Neural cell (in vitro differentiated cells): ENCODE measurements around the gene ZNF467. TPM values are rescaled to one million over a fixed set of nuclear protein-coding genes. Genes with fewer than 3 reads are reported as not detected.

ENCODE experiments used
- H2AFZ ChIP-seq: fragments of 200-600, 300-800 bp; sonication (generic), shearing (Covaris generic); 2 replicates; pipeline ENCODE4 v1.6.0; 2014; ENCODE audit warnings: low read depth, mild to moderate bottlenecking, antibody characterized with exemption, low read length, moderate library complexity
- H3F3A ChIP-seq: fragments of 200-600 bp; shearing (Covaris generic); 2 replicates; pipeline ENCODE4 v1.6.1; 2016; ENCODE audit warnings: mild to moderate bottlenecking, moderate library complexity, mixed read lengths, antibody characterized with exemption, low read length; ENCODE audit not compliant: insufficient read depth, poor library complexity, severe bottlenecking
- H3K27ac ChIP-seq: fragments of 200-600, 300-800 bp; sonication (generic), shearing (Covaris generic); 2 replicates; pipeline ENCODE4 v1.5.1; 2014; ENCODE audit warnings: mild to moderate bottlenecking, low read length, moderate library complexity
- H3K27me3 ChIP-seq: fragments of 300-800, 200-600 bp; sonication (generic), shearing (Covaris generic); 2 replicates; pipeline ENCODE4 v1.6.0; 2014; ENCODE audit warnings: mild to moderate bottlenecking, low read depth, low read length, moderate library complexity; ENCODE audit not compliant: insufficient read depth
- H3K36me3 ChIP-seq: fragments of 300-800, 200-600 bp; sonication (generic), shearing (Covaris generic); 2 replicates; pipeline ENCODE4 v1.5.1; 2014; ENCODE audit warnings: mild to moderate bottlenecking, antibody characterized with exemption, low read length, moderate library complexity; ENCODE audit not compliant: insufficient read depth
- H3K4me2 ChIP-seq: fragments of 300-800, 200-600 bp; sonication (generic), shearing (Covaris generic); 2 replicates; pipeline ENCODE4 v1.6.0; 2014; ENCODE audit warnings: mild to moderate bottlenecking, low read length
- H3K4me3 ChIP-seq: fragments of 300-800, 200-600 bp; sonication (generic), shearing (Covaris generic); 2 replicates; pipeline ENCODE4 v1.5.1; 2014; ENCODE audit warnings: mild to moderate bottlenecking, low read length, moderate library complexity
- H3K79me2 ChIP-seq: fragments of 200-600 bp; shearing (Covaris generic); replicated peaks from 2 replicates; pipeline ENCODE4 v1.6.0; 2014; ENCODE audit warnings: mild to moderate bottlenecking, low read length, moderate library complexity; ENCODE audit not compliant: insufficient read depth
- H3K9ac ChIP-seq: fragments of 300-800, 200-600 bp; sonication (generic), shearing (Covaris generic); 2 replicates; pipeline ENCODE4 v1.6.1; 2016; ENCODE audit warnings: mild to moderate bottlenecking, low read length, mixed read lengths
- H3K9me2 ChIP-seq: fragments of 200-600 bp; shearing (Covaris generic); 2 replicates; pipeline ENCODE4 v1.6.1; 2016; ENCODE audit warnings: mild to moderate bottlenecking, low read length, mixed read lengths; ENCODE audit not compliant: insufficient read depth
- H3K9me3 ChIP-seq: fragments of 200-600, 300-800 bp; sonication (generic), shearing (Covaris generic); 2 replicates; pipeline ENCODE4 v1.6.1; 2016; ENCODE audit warnings: mild to moderate bottlenecking, mixed run types, low read length, moderate library complexity, mixed read lengths
- H4K20me1 ChIP-seq: fragments of 200-600 bp; shearing (Covaris generic); 2 replicates; pipeline ENCODE4 v1.6.1; 2016; ENCODE audit warnings: mild to moderate bottlenecking, mixed run types; ENCODE audit not compliant: insufficient read depth
- EP300 ChIP-seq: fragments of 450-650 bp; conservative IDR thresholded peaks from 2 replicates; pipeline ENCODE4 v1.6.1; 2014; ENCODE audit warnings: antibody characterized with exemption, mild to moderate bottlenecking, moderate library complexity; ENCODE audit not compliant: poor library complexity, severe bottlenecking
- EZH2 ChIP-seq: fragments of 200-600, 300-800 bp; shearing (Covaris generic), sonication (generic); IDR thresholded peaks from 2 replicates; pipeline ENCODE4 v1.6.1; 2014; ENCODE audit warnings: antibody characterized with exemption, low read length, borderline replicate concordance, mild to moderate bottlenecking; ENCODE audit not compliant: insufficient read depth, poor library complexity, severe bottlenecking
- MXI1 ChIP-seq: fragments of 450-650 bp; conservative IDR thresholded peaks from 2 replicates; pipeline ENCODE4 v1.6.1; 2014; ENCODE audit warnings: antibody characterized with exemption, mild to moderate bottlenecking; ENCODE audit not compliant: poor library complexity, severe bottlenecking
- POLR2AphosphoS5 ChIP-seq: IDR thresholded peaks from 2 replicates; pipeline ENCODE4 v1.6.1; 2012
- RAD21 ChIP-seq: fragments of 450-650 bp; conservative IDR thresholded peaks from 2 replicates; pipeline ENCODE4 v1.6.1; 2014; ENCODE audit warnings: antibody characterized with exemption, mild to moderate bottlenecking, moderate library complexity
- SMC3 ChIP-seq: fragments of 450-650 bp; conservative IDR thresholded peaks from 2 replicates; pipeline ENCODE4 v1.6.1; 2014; ENCODE audit warnings: antibody characterized with exemption, mild to moderate bottlenecking, moderate library complexity; ENCODE audit not compliant: poor library complexity
- TAF1 ChIP-seq: IDR thresholded peaks from 2 replicates; pipeline ENCODE4 v1.6.1; 2012; ENCODE audit warnings: low read depth
- polyA plus RNA-seq: library from polyadenylated mRNA; depleted of rRNA; stranded (reverse); fragments of >200 nt; gene quantifications from 2 replicates; pipeline ENCODE4 v1.2.3, GENCODE V29; 2014
- TF ChIP-seq, protein P1 (sequence below): fragments of 450-650 bp; IDR thresholded peaks from 2 replicates; pipeline ENCODE4 v1.5.1; 2014; ENCODE audit warnings: antibody characterized with exemption, mild to moderate bottlenecking, moderate library complexity; ENCODE audit not compliant: poor library complexity, severe bottlenecking
- TF ChIP-seq, protein P2 (sequence below): IDR thresholded peaks from 2 replicates; pipeline ENCODE4 v1.6.1; 2012; ENCODE audit warnings: borderline replicate concordance

ZNF467 gene
- polyA plus RNA-seq, 1 donor from 2014 or later = 11.9 TPM

DNA sequence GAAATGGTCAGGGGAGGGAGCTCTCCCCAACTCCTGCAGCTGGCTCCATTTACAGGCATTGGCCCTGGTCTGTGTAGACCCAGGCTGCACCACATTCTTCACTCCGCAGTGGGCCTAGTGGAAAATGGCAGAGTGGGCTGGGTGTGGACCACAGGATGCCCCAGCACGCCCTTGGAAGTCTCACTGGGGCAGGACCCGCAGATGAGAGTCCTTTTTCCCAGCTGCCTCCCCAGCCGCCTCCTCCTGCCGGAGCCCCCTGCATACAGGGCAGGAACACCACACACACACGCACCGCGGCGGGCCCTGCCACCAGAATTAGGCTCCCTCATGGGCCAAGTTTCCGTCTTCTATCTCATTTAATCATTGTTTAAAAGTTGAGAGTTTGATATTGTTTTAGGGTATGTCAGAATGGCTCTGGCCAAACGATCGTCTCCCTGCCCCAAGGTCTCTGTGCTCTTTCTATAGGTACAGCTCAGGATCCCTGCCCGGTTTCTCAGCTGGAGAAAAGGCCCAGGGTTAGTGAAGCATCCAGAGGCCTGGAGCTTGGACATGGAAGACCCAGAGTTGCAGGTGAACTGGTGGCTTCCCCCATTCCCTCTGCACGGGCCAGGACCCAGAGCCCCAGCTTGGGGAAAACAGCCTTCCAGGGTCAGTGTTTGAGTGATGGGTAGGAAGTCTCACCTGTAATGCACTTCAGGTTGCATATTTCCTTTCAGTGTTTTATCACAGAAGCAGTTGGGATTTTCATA is 42.0 kb downstream of the ZNF467 start:
- Histone ChIP-seq H3K9me3 (no peaks in the 10 kb centered on the region), H3K4me3 (no peak overlapping the region), H4K20me1 (no peaks in the 10 kb centered on the region), H3K27ac (no peak overlapping the region), H3K27me3 (no peaks in the 10 kb centered on the region), H3K9ac (no peak overlapping the region), H3K79me2 (no peaks in the 10 kb centered on the region), H3K4me2 (no peak overlapping the region), H2AFZ (no peak overlapping the region), H3K9me2 (no peaks in the 10 kb centered on the region), H3F3A (no peaks in the 10 kb centered on the region), H3K36me3 (no peaks in the 10 kb centered on the region)
- no peak for TF ChIP-seq SMC3
- TF ChIP-seq TAF1 = no peak
- TF ChIP-seq, protein P1, sequence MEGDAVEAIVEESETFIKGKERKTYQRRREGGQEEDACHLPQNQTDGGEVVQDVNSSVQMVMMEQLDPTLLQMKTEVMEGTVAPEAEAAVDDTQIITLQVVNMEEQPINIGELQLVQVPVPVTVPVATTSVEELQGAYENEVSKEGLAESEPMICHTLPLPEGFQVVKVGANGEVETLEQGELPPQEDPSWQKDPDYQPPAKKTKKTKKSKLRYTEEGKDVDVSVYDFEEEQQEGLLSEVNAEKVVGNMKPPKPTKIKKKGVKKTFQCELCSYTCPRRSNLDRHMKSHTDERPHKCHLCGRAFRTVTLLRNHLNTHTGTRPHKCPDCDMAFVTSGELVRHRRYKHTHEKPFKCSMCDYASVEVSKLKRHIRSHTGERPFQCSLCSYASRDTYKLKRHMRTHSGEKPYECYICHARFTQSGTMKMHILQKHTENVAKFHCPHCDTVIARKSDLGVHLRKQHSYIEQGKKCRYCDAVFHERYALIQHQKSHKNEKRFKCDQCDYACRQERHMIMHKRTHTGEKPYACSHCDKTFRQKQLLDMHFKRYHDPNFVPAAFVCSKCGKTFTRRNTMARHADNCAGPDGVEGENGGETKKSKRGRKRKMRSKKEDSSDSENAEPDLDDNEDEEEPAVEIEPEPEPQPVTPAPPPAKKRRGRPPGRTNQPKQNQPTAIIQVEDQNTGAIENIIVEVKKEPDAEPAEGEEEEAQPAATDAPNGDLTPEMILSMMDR = no peak
- TF ChIP-seq EP300 = no peak
- TF ChIP-seq, protein P2, sequence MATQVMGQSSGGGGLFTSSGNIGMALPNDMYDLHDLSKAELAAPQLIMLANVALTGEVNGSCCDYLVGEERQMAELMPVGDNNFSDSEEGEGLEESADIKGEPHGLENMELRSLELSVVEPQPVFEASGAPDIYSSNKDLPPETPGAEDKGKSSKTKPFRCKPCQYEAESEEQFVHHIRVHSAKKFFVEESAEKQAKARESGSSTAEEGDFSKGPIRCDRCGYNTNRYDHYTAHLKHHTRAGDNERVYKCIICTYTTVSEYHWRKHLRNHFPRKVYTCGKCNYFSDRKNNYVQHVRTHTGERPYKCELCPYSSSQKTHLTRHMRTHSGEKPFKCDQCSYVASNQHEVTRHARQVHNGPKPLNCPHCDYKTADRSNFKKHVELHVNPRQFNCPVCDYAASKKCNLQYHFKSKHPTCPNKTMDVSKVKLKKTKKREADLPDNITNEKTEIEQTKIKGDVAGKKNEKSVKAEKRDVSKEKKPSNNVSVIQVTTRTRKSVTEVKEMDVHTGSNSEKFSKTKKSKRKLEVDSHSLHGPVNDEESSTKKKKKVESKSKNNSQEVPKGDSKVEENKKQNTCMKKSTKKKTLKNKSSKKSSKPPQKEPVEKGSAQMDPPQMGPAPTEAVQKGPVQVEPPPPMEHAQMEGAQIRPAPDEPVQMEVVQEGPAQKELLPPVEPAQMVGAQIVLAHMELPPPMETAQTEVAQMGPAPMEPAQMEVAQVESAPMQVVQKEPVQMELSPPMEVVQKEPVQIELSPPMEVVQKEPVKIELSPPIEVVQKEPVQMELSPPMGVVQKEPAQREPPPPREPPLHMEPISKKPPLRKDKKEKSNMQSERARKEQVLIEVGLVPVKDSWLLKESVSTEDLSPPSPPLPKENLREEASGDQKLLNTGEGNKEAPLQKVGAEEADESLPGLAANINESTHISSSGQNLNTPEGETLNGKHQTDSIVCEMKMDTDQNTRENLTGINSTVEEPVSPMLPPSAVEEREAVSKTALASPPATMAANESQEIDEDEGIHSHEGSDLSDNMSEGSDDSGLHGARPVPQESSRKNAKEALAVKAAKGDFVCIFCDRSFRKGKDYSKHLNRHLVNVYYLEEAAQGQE = no peak

DNA sequence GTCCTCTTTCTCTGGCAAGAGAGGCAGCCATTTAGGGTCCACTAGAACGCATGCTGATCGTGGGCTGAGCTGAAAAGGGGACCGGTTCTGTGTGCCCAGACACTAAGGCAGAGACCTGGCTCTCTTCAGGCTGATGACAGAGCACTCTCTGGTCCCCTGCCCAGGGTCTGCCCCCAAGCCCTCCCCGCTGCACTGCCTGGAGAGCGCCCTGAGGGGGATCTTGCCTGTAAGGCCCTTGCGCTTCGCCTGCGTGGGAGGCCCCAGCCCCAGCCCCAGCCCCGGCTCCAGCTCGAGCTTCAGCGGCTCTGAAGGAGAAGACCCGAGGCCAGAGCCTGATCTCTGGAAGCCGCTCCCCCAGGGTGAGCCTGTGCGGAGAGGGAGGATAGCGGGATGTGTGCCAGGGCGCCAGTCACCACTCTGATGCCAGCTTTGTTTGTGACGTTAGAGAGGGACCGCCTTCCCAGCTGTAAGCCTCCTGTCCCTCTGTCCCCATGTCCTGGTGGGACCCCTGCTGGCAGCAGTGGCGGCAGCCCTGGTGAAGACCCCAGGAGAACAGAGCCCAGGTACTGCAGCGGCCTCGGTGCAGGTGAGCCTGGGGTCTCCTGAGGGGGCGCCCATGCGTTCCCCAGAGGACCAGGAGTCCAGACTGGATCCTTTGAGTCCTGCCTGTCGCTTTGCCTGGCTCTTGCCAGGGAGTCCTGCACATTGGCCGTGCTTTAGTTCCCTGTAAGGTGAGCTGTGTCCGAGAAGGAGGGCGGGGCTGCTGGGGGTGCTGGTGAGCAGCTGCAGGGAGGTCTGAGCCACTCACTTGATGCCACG is 43.2 kb downstream of the ZNF467 start:
- Histone ChIP-seq H3F3A (no peaks in the 10 kb centered on the region), H3K9me2 (no peaks in the 10 kb centered on the region), H3K9me3 (no peaks in the 10 kb centered on the region), H2AFZ (no peak overlapping the region), H3K4me2 (no peak overlapping the region), H3K79me2 (no peaks in the 10 kb centered on the region), H3K9ac (no peak overlapping the region), H3K27me3 (no peaks in the 10 kb centered on the region), H3K4me3 (no peak overlapping the region), H3K36me3 (no peaks in the 10 kb centered on the region), H4K20me1 (no peaks in the 10 kb centered on the region), H3K27ac (no peak overlapping the region)
- TF ChIP-seq RAD21 = no peak
- no peak for TF ChIP-seq POLR2AphosphoS5
- TF ChIP-seq, protein P2 = no peak
- no peak for TF ChIP-seq EZH2
- no peak for TF ChIP-seq EP300
- TF ChIP-seq SMC3 = no peak
- no peak for TF ChIP-seq TAF1
- TF ChIP-seq, protein P1 = no peak
- TF ChIP-seq MXI1 = no peak
